ENCODE data around the gene SUOX. TPM values are rescaled to one million over a fixed set of nuclear protein-coding genes. Genes with fewer than 3 reads are reported as not detected.

Gene SUOX
- polyA plus RNA-seq, 1 of the 3 experiments (the other 2 are of a cell fraction), result 23.2 TPM

GRCh38 chr12:55969356-55969755, 27.7 kb upstream of the SUOX start:
- Histone ChIP-seq H3K9me3 (no peaks in the 10 kb centered on the region), H3K4me2 (no peak overlapping the region), H4K20me1 (ENCODE audit: insufficient read depth) (no peaks in the 10 kb centered on the region), H3K27ac (ENCODE audit: low read depth in 2 of 2, low read length in 1 of 2) (no peak overlapping the region), H2AFZ (ENCODE audit: low read depth) (no peak overlapping the region), H3K79me2 (ENCODE audit: insufficient read depth) (peaks cover 31% of the 10 kb centered on the region), H3K9me2 (no peaks in the 10 kb centered on the region), H3K27me3 (ENCODE audit: insufficient read depth) (no peaks in the 10 kb centered on the region), H3K36me3 (replicated peaks in 1 of 2; ENCODE audit: control insufficient read depth in 1 of 2, insufficient read depth in 2 of 2, low read length in 1 of 2) (peaks cover 8 to 12% of the 10 kb centered on the region in 2 experiments), H3K4me3 (ENCODE audit: low read depth in 2 of 2, low read length in 1 of 2) (no peak overlapping the region), H3F3A (replicated peaks; ENCODE audit: insufficient read depth) (peaks cover 23% of the 10 kb centered on the region), H3K4me1 (ENCODE audit: control insufficient read depth in 1 of 2, insufficient read depth in 2 of 2, low read depth in 1 of 2, low read length in 1 of 2) (peaks cover 21 to 24% of the 10 kb centered on the region in 2 experiments; a peak in 3 of 4 replicates), H3K9ac (no peak overlapping the region)
- ChIA-PET POLR2A (no interaction called here), CTCF (interaction anchor here (1.9 kb wide), 1 partner anchor 30 kb away, joined by 12 read pairs; no protein-coding TSS in a partner anchor)
- 91% methylated on average over 4 of the region's 4 CpGs for WGBS (ENCODE audit: low lambda C conversion rate)
- DNase-seq, result no peak
- TF ChIP-seq EP300 (IDR thresholded peaks at IDR 0.05; ENCODE audit: borderline replicate concordance in 1 of 2, low read depth in 1 of 2, low read length in 1 of 2) (no peak), ELF1 (IDR thresholded peaks at IDR 0.05) (no peak), PBX3 (IDR thresholded peaks at IDR 0.05) (no peak), REST (IDR thresholded peaks at IDR 0.05; ENCODE audit: low read depth, low read length) (no peak), EZH2phosphoT487 (IDR thresholded peaks at IDR 0.05; ENCODE audit: borderline replicate concordance, low read depth) (no peak), IRF3 (IDR thresholded peaks at IDR 0.05; ENCODE audit: low read depth, low read length) (no peak), GABPA (IDR thresholded peaks at IDR 0.05; ENCODE audit: low read depth) (no peak), MEF2A (IDR thresholded peaks at IDR 0.05; ENCODE audit: borderline replicate concordance, low read depth) (no peak), RXRA (IDR thresholded peaks at IDR 0.05; ENCODE audit: borderline replicate concordance, low read depth) (no peak), MXI1 (IDR thresholded peaks at IDR 0.05; ENCODE audit: low read depth, low read length) (no peak), FOSL2 (IDR thresholded peaks at IDR 0.05; ENCODE audit: borderline replicate concordance, low read depth) (no peak), TEAD4 (IDR thresholded peaks at IDR 0.05; ENCODE audit: borderline replicate concordance, insufficient read depth) (no peak), CTCF (IDR thresholded peaks at IDR 0.05) (no peak), RCOR1 (IDR thresholded peaks at IDR 0.05; ENCODE audit: low read length) (no peak), RFX5 (IDR thresholded peaks at IDR 0.05; ENCODE audit: low read length) (no peak), MAX (IDR thresholded peaks at IDR 0.05; ENCODE audit: low read depth) (no peak), FOXM1 (IDR thresholded peaks at IDR 0.05; ENCODE audit: low read depth) (no peak), FOXJ3 (CRISPR knock-in tag; IDR thresholded peaks at IDR 0.05) (no peak), ZBTB33 (IDR thresholded peaks at IDR 0.05; ENCODE audit: borderline replicate concordance, low read depth) (no peak), SIN3A (IDR thresholded peaks at IDR 0.05; ENCODE audit: borderline replicate concordance, low read depth, low read length) (no peak)

All from SK-N-SH (cell line).